MV-4-11 (cell line): ENCODE measurements around the gene MAPK8IP3.

Experiments used
- DNase-seq: peaks from one replicate; lab custom pipeline; 2025; lab: John Stamatoyannopoulos, UW

The MAPK8IP3 gene

DNA sequence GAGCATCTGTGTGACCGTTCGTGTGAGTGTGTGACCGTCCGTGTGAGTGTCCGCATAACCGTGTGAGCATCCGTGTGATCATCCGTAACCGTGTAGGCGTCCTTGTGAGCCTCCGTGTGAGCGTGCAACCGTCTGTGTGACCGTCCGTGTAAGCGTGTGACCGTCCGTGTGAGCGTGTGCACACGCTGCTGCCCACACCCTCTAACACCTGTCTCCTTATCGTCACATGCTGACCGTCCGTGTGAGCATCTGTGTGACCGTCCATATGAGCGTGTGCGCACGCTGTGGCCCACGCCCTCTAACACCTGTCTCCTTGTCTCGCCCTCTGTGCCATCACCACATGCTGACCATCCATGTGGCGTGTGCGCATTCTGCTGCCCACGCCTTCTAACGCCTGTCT is 34.2 kb downstream of the MAPK8IP3 start:
- no peak for DNase-seq

DNA sequence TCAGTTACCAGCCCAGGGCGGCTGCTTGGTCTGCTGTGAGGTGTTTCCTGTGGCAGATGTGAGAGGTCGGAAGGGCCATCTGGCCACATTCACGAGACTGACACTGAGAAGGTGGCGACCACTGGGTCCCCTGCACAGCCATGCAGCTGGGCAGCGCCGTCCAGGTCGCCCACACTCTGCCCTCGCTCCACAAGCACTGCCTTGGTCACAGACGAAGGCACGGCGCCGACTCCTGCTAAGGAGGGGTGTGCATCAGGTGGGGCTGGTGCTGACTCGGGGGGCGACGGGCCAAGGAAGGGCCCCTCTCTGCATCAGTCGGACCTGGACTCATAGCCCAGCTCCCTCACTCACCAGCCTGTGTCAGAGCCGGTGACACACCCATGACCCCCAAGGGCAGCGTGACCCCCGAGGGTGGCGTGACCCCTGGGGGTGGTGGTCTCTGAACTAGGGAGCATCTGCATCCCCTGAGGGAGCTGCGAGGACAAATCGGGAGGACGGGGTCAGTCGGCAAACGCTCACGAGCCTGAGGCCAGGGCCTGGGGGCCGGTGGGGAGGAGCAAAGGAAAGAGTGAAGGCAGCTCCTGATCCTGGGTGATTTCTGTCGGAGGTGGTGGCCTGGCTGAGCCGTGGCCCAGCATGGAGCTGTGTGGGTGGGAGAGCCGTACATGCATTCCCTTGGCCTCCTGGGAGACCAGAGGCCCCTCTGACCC is 34.9 kb downstream of the MAPK8IP3 start:
- DNase-seq = no peak

DNA sequence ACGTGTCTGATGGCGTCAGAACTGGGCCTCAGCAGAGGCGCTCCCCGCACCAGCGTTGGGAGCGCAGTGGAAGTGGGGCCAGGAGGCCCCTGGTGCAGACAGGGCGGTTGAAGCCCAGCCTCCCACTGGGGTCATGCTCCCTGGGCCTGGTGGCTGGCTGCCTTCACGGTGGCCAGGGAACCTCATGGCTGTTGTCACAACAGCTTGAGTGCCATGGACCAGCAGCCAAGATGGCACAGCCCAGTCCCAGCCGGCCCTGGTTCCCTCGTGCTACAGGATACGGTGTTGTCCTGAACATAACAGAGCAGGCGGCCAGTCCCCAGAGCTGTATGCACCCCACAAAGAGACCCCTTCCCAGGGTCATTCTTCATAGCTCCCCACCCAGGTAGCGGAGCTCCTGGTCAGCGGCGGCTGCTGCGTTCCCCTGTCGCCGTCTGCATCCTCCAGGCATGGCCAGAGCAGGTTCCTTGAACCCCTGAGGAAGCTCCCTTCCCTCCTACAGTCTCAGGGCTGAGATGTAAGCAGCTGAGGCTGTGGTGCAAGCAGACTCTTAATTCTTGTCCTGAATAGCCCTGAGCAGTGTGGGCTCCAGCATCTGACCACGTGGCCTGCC is 35.7 kb downstream of the MAPK8IP3 start:
- DNase-seq = no peak

DNA sequence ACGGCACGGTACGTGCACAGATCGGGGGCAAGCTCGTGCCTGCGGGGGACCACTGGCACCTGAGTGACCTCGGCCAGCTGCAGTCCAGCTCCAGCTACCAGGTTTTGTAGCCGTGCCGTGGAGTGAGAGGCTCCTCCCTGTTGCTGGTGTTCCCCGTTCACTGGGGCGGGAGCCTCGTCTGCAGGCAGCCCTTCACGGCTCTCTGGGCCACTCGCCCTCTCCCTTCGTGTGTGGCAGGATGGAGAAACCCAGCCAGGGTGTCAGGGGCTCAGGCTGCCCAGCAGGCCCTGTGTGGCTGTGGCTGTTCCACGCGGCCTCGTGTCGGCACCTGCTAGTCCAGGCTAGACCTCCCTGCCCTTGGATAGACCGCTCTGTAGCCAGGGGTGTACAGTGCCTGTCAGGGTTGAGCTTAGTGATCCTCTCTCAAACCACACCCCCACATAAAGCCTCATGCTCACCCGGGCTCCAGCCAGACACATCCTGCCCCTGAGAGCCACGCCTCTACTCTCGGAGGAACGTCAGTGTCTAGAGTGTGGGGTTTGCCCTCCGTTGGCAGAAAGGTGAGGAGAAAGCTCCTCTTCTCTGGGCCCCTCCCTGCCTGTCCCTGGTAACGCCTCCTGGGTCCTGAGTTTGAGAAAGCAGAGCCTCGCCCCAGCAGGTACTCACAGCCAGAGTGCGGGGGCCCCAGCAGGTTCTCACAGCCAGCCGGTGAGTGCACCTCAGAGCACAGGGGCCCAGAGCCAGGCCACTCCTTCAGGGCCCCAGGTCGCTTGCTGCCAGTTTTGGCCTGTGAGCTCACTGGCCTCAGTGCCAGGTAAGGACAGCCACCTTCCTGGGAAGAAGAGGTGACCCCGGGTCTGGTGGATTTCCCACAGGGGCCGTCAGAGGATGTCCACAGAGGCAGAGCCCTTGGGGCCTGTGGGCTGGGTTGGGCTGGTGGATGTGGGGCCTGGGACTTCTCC is 37.7 kb downstream of the MAPK8IP3 start:
- DNase-seq = no peak

GRCh38 chr16:1744338-1744840 is 38.4 kb downstream of the MAPK8IP3 start:
- no peak for DNase-seq

- no peak for DNase-seq
Measured at GRCh38 chr16:1745181-1745899, 39.3 kb downstream of the MAPK8IP3 start.

- no peak for DNase-seq
Measured at GRCh38 chr16:1745900-1746692, 40.1 kb downstream of the MAPK8IP3 start.

- no peak for DNase-seq
Measured at GRCh38 chr16:1746693-1747195, 40.7 kb downstream of the MAPK8IP3 start.

- no peak for DNase-seq
Measured at GRCh38 chr16:1747934-1748333, 41.9 kb downstream of the MAPK8IP3 start.

GRCh38 chr16:1749152-1750117 is 43.4 kb downstream of the MAPK8IP3 start:
- no peak for DNase-seq

DNA sequence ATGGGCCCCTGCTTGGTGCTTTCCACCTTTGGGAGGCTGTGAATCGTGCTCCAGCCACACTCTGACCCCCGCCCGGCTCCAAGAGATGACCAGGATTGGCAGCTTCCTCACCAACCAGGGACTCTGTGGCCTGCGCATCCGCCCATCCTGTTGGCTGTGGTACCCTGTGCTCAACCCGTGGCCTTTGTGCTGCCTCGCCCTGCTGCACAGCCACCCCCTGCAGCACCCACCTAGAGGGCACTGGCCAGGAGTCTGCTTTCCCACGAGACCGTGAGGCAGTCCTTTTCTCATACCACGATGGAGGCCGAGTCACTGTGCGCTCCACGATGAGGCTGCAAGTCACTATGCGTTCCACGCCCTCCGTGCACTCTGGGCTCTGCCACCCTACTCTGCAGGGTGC is 46.0 kb downstream of the MAPK8IP3 start:
- no peak for DNase-seq

- no peak for DNase-seq
Measured at GRCh38 chr16:1752853-1753252, 46.9 kb downstream of the MAPK8IP3 start.

DNA sequence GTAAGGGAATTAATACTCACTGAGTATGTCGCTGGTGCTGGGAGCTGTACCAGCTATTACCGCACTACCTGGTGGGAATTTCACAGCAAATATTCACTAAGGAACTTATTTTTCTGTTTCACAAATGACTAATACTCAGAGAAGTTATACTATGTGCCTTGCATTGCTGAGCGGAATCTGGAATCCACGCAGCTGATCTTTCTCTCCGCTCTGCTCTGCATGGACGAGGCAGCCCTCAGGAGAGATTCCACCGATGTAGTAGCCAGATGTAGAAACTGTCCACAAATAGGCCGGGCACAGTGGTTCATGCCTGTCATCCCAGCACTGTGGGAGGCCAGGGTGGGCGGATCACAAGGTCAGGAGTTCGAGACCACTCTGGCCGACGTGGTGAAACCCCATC is 48.2 kb downstream of the MAPK8IP3 start:
- DNase-seq = no peak

DNA sequence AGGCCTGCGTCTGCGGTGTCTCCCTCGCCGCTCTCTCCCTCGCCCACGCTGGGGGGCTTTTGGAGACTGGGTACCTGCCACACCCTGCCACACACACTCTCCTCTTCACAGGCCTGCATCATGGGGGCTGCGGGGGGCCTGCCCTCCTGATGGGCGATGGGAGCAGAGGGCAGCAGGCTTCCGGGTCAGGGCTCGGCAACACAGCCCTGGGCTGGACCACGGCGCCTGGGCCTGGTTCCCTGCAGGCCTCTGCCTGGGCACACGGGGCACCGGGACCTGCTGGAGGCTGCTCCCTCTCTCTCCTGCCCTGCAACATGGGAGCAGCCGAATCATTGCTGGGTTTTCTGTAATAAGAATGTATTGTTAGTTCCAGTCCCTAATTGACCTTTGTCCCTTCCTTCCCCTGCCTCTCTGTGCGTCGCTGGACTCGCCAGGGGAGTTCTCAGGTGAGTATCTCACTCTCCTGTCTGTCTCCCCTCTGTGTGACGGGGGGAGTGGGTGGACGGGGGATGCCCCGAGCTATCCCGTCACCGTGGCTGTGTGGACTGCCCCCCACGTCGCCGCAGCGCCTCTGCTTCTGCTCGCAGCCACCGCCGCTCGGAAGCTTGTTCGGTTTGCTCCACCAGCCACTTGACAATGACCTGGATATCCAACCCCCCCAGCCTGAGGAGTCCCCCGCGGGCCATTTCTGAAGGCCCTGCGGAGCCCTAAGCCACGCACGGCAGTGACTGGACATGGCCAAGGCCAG is 51.9 kb downstream of the MAPK8IP3 start:
- DNase-seq = no peak

GRCh38 chr16:1758923-1759322 is 52.9 kb downstream of the MAPK8IP3 start:
- DNase-seq = no peak

DNA sequence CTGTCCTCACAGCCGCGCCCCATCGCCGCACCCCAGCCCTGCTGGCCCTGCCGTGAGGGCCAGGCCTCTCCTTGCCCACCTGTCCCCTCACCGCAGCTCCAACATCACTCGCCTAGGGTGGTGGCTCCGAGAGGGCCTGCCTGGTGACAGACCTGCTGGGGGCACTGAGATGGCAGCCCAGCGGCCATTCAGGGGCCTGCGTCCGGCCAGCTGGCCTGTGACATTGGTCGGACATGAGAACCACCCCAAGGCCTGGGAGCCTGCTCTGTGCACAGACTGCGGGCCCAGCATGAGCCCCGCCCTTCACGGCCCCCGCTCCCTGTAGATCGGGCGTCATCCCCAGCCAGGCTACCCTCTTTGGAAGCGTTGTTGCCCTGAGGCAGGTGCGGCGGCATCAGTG is 53.5 kb downstream of the MAPK8IP3 start:
- DNase-seq = no peak

DNA sequence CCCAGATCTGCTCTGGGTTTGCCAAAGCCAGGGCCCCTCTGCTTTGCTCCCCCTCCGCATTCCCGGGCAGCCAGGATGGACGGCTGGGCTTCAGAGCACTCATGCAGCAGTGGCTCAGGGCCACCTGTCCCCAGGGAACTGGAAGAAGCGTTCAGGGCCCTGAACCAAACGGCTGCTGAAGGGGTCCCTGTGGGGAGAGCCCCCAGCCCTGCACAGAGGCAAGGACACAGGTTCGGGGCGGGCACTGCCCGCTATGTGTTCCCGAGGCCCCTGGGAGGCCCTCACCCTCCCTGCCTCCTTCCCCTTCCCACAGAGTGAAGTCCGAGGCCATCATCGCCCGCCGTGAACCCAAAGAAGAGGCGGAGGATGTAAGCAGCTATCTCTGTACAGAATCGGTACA is 54.9 kb downstream of the MAPK8IP3 start:
- DNase-seq = no peak

DNA sequence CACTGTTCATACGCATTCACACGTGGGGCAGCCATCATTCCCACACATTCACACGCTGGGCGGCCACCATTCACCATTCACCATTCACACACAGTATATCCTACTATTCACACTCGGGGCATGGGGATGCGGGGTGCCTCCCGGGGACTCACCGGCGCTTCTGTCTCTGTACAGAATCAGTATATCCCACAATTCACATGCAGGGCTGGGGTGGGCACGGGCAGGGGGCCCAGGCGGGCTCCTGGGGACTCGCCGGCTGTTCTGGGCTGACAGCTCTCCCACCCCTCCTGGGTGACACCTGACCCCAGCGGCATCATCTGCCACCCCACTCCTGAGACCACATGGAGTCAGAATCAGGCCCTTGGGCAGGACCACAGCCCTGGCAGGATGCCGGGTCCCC is 55.8 kb downstream of the MAPK8IP3 start:
- DNase-seq = no peak
